Measurements from ENCODE around the gene TMEM266.

DNA sequence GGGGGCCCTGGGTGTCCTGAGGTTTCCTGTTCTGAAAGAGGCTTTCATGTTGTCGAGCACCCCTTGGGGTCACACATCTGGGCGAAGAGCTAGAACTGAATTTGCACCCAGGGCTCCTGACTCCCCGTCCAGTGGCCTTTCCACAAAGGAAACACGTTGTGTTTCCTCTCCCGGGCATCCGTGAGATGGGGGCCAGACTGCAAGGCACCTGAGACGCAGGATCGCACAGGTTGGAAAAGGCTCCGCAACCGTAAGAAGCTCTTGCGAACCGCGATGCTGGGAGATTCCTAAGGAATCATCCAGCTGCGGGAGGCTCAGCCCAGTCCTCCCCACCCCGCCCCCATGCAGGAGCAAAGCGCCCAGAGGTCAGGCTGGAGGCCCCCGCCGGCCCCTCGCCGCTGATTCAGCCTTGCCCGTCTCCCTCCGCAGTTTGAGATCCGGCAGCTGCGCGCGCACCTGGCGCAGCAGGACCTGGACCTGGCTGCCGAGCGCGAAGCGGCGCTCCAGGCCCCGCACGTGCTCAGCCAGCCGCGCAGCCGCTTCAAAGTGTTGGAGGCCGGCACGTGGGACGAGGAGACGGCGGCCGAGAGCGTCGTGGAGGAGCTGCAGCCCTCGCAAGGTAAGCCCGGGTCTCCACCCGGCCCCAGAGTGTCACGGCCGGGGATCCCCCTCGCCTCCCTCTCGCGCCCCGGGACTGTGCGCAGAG, 131.9 kb downstream of the TMEM266 start:
- TF ChIP-seq, protein P1, sequence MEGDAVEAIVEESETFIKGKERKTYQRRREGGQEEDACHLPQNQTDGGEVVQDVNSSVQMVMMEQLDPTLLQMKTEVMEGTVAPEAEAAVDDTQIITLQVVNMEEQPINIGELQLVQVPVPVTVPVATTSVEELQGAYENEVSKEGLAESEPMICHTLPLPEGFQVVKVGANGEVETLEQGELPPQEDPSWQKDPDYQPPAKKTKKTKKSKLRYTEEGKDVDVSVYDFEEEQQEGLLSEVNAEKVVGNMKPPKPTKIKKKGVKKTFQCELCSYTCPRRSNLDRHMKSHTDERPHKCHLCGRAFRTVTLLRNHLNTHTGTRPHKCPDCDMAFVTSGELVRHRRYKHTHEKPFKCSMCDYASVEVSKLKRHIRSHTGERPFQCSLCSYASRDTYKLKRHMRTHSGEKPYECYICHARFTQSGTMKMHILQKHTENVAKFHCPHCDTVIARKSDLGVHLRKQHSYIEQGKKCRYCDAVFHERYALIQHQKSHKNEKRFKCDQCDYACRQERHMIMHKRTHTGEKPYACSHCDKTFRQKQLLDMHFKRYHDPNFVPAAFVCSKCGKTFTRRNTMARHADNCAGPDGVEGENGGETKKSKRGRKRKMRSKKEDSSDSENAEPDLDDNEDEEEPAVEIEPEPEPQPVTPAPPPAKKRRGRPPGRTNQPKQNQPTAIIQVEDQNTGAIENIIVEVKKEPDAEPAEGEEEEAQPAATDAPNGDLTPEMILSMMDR (IDR thresholded peaks at IDR 0.05; ENCODE audit: poor library complexity), result no peak
- TF ChIP-seq EZH2 (IDR thresholded peaks at IDR 0.05; ENCODE audit: borderline replicate concordance) (no peak), EZH2phosphoT487 (IDR thresholded peaks at IDR 0.05; ENCODE audit: low read depth, severe bottlenecking, unreplicated experiment) (no peak)

All from hepatocyte (in vitro differentiated cells).